Calu3 (cell line): ENCODE measurements around the gene SP1. TPM values are rescaled to one million over a fixed set of nuclear protein-coding genes. Genes with fewer than 3 reads are reported as not detected.
A peak's percentile ranks its signal among the peaks of the same experiment; 100 is the strongest.
"Not testable (repeated sequence)": the region's sequence is repeated elsewhere in the genome, so short reads cannot be mapped to it uniquely, and the experiment has no call there.

Source experiments
- BruUV-seq: library from RNA; stranded (reverse); fragments of 400-500 nt; replicated peaks from 2 replicates; lab custom pipeline; 2021; lab: Mats Ljungman, UMichigan
- CTCF ChIA-PET: fragments of 300-600 bp; sonication (Branson Sonifier 250); formaldehyde crosslinking; loops from one replicate; lab custom pipeline; 2022; ENCODE audit warnings: antibody characterized with exemption; lab: Charles Lee
- DNase-seq: peaks from one replicate; pipeline ENCODE4 v3.0.0; 2022
- H3K27ac Mint-ChIP-seq: one replicate; pipeline ENCODE4 v1.8.0; 2022; ENCODE audit warnings: mixed read lengths; ENCODE audit not compliant: unreplicated experiment
- H3K27me3 Mint-ChIP-seq: one replicate; pipeline ENCODE4 v1.8.0; 2022; ENCODE audit warnings: mixed read lengths; ENCODE audit not compliant: unreplicated experiment
- H3K36me3 Mint-ChIP-seq: one replicate; pipeline ENCODE4 v1.8.0; 2022; ENCODE audit warnings: mild to moderate bottlenecking, moderate library complexity, mixed read lengths; ENCODE audit not compliant: insufficient read depth, unreplicated experiment
- H3K4me1 Mint-ChIP-seq: one replicate; pipeline ENCODE4 v1.8.0; 2022; ENCODE audit warnings: mild to moderate bottlenecking, low read depth, mixed read lengths; ENCODE audit not compliant: unreplicated experiment
- H3K4me3 Mint-ChIP-seq: one replicate; pipeline ENCODE4 v1.8.0; 2022; ENCODE audit warnings: mild to moderate bottlenecking, low read depth, moderate library complexity, mixed read lengths; ENCODE audit not compliant: unreplicated experiment
- H3K9me3 Mint-ChIP-seq: one replicate; pipeline ENCODE4 v1.8.0; 2022; ENCODE audit warnings: low read depth, mixed read lengths; ENCODE audit not compliant: unreplicated experiment
- intact Hi-C: fragments of 100-400 bp; cut with micrococcal nuclease; formaldehyde crosslinking; loops from one replicate; pipeline ENCODE4 v1.10.0; 2022; ENCODE audit not compliant: unreplicated experiment
- total RNA-seq: library from RNA; stranded (reverse); gene quantifications from 2 replicates; pipeline ENCODE4 v1.2.3, GENCODE V29; 2022
- TF ChIP-seq, protein P1 (sequence below): fragments of 200-600 bp; IDR thresholded peaks from one replicate; pipeline ENCODE4 v1.8.0; 2022; ENCODE audit warnings: antibody characterized with exemption; ENCODE audit not compliant: unreplicated experiment

SP1 gene
- total RNA-seq, 1 experiment from 2014 or later: 58.0 TPM

DNA sequence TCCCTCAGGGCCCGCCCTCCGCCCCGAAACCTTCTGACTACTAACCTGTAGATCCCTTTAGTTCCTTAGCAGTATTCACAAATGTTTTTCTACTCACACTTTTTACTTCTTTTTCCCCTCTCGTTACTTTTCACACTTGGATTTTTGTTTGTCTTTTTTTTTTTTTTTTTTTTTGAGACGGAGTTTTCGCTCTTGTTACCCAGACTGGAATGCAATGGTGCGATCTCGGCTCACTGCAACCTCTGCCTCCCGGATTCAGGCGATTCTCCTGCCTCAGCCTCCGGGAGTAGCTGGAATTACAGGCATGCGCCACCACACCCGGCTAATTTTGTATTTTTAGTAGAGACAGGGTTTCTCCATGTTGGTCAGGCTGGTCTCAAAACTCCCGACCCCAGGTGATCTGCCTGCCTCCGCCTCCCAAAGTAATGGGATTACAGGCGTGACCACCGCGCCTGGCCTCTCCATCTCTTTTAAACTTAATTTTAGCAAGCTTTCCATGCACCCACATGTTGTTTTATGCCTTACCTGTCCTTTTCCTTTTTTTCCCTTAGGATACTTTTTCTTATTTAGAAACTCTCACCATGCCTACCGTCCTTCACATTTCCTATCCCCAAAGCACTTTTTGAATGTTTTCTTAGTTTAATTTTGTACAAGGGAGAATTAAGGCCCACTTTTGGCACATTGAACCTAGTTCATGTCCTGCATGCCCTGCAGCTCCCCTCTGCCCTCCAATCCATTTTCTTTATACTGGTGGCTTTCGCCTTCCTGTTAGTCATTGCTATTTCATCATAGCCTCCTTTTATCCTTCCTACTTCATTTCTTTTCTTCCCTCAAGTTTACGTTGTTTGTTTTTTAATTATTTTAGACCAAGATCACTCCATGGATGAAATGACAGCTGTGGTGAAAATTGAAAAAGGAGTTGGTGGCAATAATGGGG is 1.1 kb downstream of the SP1 start:
- BruUV-seq: no TSS peak
- Mint-ChIP-seq H3K27me3 (no peaks in the 10 kb centered on the region), H3K4me1 (peaks cover 20% of the 10 kb centered on the region), H3K9me3 (no peaks in the 10 kb centered on the region), H3K27ac (peak overlapping the region; percentile 76), H3K4me3 (no peak overlapping the region), H3K36me3 (peaks cover 52% of the 10 kb centered on the region)
- TF ChIP-seq, protein P1, sequence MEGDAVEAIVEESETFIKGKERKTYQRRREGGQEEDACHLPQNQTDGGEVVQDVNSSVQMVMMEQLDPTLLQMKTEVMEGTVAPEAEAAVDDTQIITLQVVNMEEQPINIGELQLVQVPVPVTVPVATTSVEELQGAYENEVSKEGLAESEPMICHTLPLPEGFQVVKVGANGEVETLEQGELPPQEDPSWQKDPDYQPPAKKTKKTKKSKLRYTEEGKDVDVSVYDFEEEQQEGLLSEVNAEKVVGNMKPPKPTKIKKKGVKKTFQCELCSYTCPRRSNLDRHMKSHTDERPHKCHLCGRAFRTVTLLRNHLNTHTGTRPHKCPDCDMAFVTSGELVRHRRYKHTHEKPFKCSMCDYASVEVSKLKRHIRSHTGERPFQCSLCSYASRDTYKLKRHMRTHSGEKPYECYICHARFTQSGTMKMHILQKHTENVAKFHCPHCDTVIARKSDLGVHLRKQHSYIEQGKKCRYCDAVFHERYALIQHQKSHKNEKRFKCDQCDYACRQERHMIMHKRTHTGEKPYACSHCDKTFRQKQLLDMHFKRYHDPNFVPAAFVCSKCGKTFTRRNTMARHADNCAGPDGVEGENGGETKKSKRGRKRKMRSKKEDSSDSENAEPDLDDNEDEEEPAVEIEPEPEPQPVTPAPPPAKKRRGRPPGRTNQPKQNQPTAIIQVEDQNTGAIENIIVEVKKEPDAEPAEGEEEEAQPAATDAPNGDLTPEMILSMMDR: no peak
- intact Hi-C loops: loop anchor here (2.0 kb wide), 1 partner anchor 28 kb away; no protein-coding TSS in a partner anchor
- DNase-seq: no peak
- CTCF ChIA-PET: interaction anchor here (0.5 to 2.2 kb wide), 3 partner anchors 28 to 628 kb away, joined by 6 to 19 read pairs (median 7); partner anchors contain the start of gene HOXC8

DNA sequence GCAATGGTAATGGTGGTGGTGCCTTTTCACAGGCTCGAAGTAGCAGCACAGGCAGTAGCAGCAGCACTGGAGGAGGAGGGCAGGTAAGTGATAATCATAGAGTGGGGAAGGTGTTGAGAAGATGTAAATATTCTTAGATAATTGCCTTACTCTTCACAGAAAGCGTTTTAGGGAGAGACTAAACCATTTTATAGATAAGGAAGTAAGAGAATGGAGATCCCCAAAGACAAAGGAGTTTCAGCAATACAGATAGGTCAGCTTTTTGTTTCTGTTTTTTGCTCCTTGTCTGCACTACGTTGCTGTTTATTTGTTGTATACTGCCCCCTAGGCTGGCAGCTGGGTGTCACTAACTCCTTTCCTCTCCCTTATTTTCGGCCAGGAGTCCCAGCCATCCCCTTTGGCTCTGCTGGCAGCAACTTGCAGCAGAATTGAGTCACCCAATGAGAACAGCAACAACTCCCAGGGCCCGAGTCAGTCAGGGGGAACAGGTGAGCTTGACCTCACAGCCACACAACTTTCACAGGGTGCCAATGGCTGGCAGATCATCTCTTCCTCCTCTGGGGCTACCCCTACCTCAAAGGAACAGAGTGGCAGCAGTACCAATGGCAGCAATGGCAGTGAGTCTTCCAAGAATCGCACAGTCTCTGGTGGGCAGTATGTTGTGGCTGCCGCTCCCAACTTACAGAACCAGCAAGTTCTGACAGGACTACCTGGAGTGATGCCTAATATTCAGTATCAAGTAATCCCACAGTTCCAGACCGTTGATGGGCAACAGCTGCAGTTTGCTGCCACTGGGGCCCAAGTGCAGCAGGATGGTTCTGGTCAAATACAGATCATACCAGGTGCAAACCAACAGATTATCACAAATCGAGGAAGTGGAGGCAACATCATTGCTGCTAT is 2.0 kb downstream of the SP1 start:
- Mint-ChIP-seq H3K9me3 (no peaks in the 10 kb centered on the region), H3K4me3 (no peak overlapping the region), H3K27ac (peak overlapping the region; percentile 76), H3K36me3 (peaks cover 54% of the 10 kb centered on the region), H3K4me1 (peaks cover 24% of the 10 kb centered on the region), H3K27me3 (no peaks in the 10 kb centered on the region)
- DNase-seq: peak; percentile 49
- intact Hi-C loops: loop anchor here (2.0 kb wide), 1 partner anchor 29 kb away; no protein-coding TSS in a partner anchor
- TF ChIP-seq, protein P1: no peak
- BruUV-seq: TSS peak; percentile 42
- CTCF ChIA-PET: interaction anchor here (0.5 to 2.2 kb wide), 3 partner anchors 29 to 627 kb away, joined by 6 to 19 read pairs (median 7); partner anchors contain the start of gene HOXC8

DNA sequence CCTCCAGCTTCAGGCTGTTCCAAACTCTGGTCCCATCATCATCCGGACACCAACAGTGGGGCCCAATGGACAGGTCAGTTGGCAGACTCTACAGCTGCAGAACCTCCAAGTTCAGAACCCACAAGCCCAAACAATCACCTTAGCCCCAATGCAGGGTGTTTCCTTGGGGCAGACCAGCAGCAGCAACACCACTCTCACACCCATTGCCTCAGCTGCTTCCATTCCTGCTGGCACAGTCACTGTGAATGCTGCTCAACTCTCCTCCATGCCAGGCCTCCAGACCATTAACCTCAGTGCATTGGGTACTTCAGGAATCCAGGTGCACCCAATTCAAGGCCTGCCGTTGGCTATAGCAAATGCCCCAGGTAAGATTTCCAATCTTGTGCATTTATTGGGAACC is 3.3 kb downstream of the SP1 start:
- peak overlapping the region; percentile 57 for H3K4me3 Mint-ChIP-seq
- no peak overlapping the region for H3K27ac Mint-ChIP-seq
- BruUV-seq: no TSS peak
- H3K9me3 Mint-ChIP-seq: no peaks in the 10 kb centered on the region
- intact Hi-C loops: no loop called here
- CTCF ChIA-PET: no interaction called here
- TF ChIP-seq, protein P1: no peak
- H3K36me3 Mint-ChIP-seq: peaks cover 54% of the 10 kb centered on the region
- peaks cover 29% of the 10 kb centered on the region for H3K4me1 Mint-ChIP-seq
- no peaks in the 10 kb centered on the region for H3K27me3 Mint-ChIP-seq
- no peak for DNase-seq

DNA sequence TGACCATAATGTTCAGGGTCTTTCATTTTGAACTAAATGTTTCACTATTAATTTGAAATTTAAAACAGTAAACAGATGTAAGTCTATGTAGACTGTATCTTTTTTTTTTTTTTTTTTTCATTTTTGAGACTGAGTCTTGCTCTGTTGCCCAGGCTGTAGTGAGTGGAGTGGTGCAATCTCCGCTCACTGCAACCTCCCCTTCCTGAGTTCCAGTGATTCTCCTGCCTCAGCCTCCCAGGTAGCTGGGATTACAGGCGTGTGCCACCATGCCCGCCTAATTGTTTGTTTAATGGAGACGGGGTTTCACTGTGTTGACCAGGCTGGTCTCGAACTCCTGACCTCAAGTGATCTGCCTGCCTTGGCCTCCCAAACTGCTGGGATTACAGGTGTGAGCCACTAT is 6.4 kb downstream of the SP1 start:
- H3K27me3 Mint-ChIP-seq, H3K27ac Mint-ChIP-seq, intact Hi-C loops, H3K9me3 Mint-ChIP-seq, DNase-seq, BruUV-seq: not testable (repeated sequence)
- CTCF ChIA-PET: interaction anchor here (0.6 to 0.7 kb wide), 2 partner anchors 33 to 38 kb away, joined by 4 to 6 read pairs; no protein-coding TSS in a partner anchor
- peaks cover 55% of the 10 kb centered on the region for H3K36me3 Mint-ChIP-seq
- H3K4me1 Mint-ChIP-seq: peaks cover 27% of the 10 kb centered on the region
- H3K4me3 Mint-ChIP-seq: peak overlapping the region; percentile 47
